ENCODE data around the gene ALPK3. TPM values are rescaled to one million over a fixed set of nuclear protein-coding genes. Genes with fewer than 3 reads are reported as not detected.

Gene ALPK3
- polyA plus RNA-seq, 1 donor (not counting 4 experiments of a cell fraction or from before 2014, with no cell fraction given), result 0.07 TPM

GRCh38 chr15:84861781-84862180, 44.6 kb downstream of the ALPK3 start:
- Histone ChIP-seq H3K9me1 (ENCODE audit: control insufficient read depth, extremely low read depth, insufficient read depth, low read length) (peaks cover 2% of the 10 kb centered on the region), H3K4me3 (ENCODE audit: control insufficient read depth in 2 of 3, extremely low read depth in 1 of 3, insufficient read depth in 2 of 3, low read depth in 1 of 3, low read length in 3 of 3) (no peak overlapping the region), H3K9ac (ENCODE audit: control insufficient read depth, extremely low read depth, insufficient read depth, low read length) (no peak overlapping the region), H3K9me3 (ENCODE audit: control insufficient read depth, low read depth, low read length) (no peaks in the 10 kb centered on the region), H3K27ac (ENCODE audit: control insufficient read depth, insufficient read depth, low read length) (no peak overlapping the region), H3K4me2 (ENCODE audit: control insufficient read depth, extremely low read depth, insufficient read depth, low read depth, low read length) (no peak overlapping the region), H3K79me2 (ENCODE audit: control insufficient read depth, insufficient read depth, low read length) (no peaks in the 10 kb centered on the region), H3K36me3 (ENCODE audit: control insufficient read depth in 2 of 2, extremely low read depth in 1 of 2, insufficient read depth in 2 of 2, low read length in 2 of 2) (no peaks in the 10 kb centered on the region), H2AFZ (ENCODE audit: control insufficient read depth, low read length) (no peak overlapping the region), H3K4me1 (ENCODE audit: control insufficient read depth, extremely low read depth, insufficient read depth, low read length) (peaks cover 19% of the 10 kb centered on the region), H4K20me1 (ENCODE audit: control insufficient read depth, extremely low read depth, insufficient read depth, low read length) (no peaks in the 10 kb centered on the region), H3K27me3 (ENCODE audit: control insufficient read depth, extremely low read depth, insufficient read depth, low read length) (no peaks in the 10 kb centered on the region)
- TF ChIP-seq EZH2 (IDR thresholded peaks at IDR 0.05; ENCODE audit: low read length), result no peak
- no peak for TF ChIP-seq CTCF (optimal IDR thresholded peaks at IDR 0.05 in 1 of 3, IDR thresholded peaks at IDR 0.05 in 1 of 3, conservative IDR thresholded peaks at IDR 0.05 in 1 of 3; ENCODE audit: extremely low read depth in 1 of 3, insufficient read depth in 2 of 3, low read length in 3 of 3)
- FAIRE-seq, result no peak
- dilution Hi-C loops (cut with MboI; ENCODE audit: extremely low pct_ligation_motif_present, low sequenced_read_pairs), result no loop called here
- DNase-seq (ENCODE audit: low read depth, low spot score), result no peak

DNA sequence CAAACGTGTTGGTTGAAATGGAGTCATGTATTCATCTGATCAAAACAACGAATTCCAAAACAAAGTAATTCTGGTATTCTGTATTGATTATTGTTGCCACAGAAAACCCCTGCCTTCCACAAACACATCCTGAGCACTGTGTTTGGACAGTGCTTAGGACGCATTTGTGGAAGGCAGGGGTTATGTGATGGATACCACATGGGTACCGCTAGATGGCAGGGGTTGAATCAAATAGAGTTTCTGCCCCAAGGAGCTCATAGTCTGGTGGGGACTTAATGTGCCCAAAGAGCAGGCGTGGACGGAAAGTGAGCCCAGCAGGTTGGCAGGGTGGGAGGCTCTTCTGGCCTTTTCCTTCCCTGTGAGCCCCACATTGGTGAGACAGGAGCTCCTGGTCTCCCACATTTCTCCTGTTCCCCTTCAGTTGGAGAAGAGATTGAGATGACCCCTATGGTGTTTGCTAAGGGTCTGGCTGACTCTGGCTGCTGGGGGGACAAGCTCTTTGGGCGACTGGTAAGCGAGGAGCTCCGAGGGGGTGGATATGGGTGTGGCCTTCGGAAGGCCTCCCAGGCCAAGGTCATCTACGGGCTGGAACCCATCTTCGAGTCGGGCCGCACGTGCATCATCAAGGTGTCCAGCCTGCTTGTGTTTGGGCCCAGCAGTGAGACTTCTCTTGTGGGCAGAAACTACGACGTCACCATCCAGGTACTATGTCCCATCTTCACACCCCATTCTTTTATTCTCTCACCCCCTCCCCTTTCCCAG, 45.2 kb downstream of the ALPK3 start:
- no peak overlapping the region for H2AFZ ChIP-seq (ENCODE audit: control insufficient read depth, low read length)
- H3K79me2 ChIP-seq (ENCODE audit: control insufficient read depth, insufficient read depth, low read length), result no peaks in the 10 kb centered on the region
- FAIRE-seq (no peak), DNase-seq (ENCODE audit: low read depth, low spot score) (no peak)
- no peaks in the 10 kb centered on the region for H4K20me1 ChIP-seq (ENCODE audit: control insufficient read depth, extremely low read depth, insufficient read depth, low read length)
- peaks cover 2% of the 10 kb centered on the region for H3K9me1 ChIP-seq (ENCODE audit: control insufficient read depth, extremely low read depth, insufficient read depth, low read length)
- no peak overlapping the region for H3K27ac ChIP-seq (ENCODE audit: control insufficient read depth, insufficient read depth, low read length)
- no peak overlapping the region for H3K9ac ChIP-seq (ENCODE audit: control insufficient read depth, extremely low read depth, insufficient read depth, low read length)
- peaks cover 19% of the 10 kb centered on the region for H3K4me1 ChIP-seq (ENCODE audit: control insufficient read depth, extremely low read depth, insufficient read depth, low read length)
- no peaks in the 10 kb centered on the region for H3K36me3 ChIP-seq (ENCODE audit: control insufficient read depth in 2 of 2, extremely low read depth in 1 of 2, insufficient read depth in 2 of 2, low read length in 2 of 2)
- no peaks in the 10 kb centered on the region for H3K9me3 ChIP-seq (ENCODE audit: control insufficient read depth, low read depth, low read length)
- no peak overlapping the region for H3K4me3 ChIP-seq (ENCODE audit: control insufficient read depth in 2 of 3, extremely low read depth in 1 of 3, insufficient read depth in 2 of 3, low read depth in 1 of 3, low read length in 3 of 3)
- no peak overlapping the region for H3K4me2 ChIP-seq (ENCODE audit: control insufficient read depth, extremely low read depth, insufficient read depth, low read depth, low read length)
- TF ChIP-seq EZH2 (IDR thresholded peaks at IDR 0.05; ENCODE audit: low read length), result no peak
- no peak for TF ChIP-seq CTCF (optimal IDR thresholded peaks at IDR 0.05 in 1 of 3, IDR thresholded peaks at IDR 0.05 in 1 of 3, conservative IDR thresholded peaks at IDR 0.05 in 1 of 3; ENCODE audit: extremely low read depth in 1 of 3, insufficient read depth in 2 of 3, low read length in 3 of 3)
- no peaks in the 10 kb centered on the region for H3K27me3 ChIP-seq (ENCODE audit: control insufficient read depth, extremely low read depth, insufficient read depth, low read length)
- dilution Hi-C loops (cut with MboI; ENCODE audit: extremely low pct_ligation_motif_present, low sequenced_read_pairs), result no loop called here
